Measurements from ENCODE around the gene HSD17B13. TPM values are rescaled to one million over a fixed set of nuclear protein-coding genes. Genes with fewer than 3 reads are reported as not detected.

Gene HSD17B13
- total and polyA plus RNA-seq, 2 experiments from 2014 or later, result 0.15 TPM; not detected in 1

DNA sequence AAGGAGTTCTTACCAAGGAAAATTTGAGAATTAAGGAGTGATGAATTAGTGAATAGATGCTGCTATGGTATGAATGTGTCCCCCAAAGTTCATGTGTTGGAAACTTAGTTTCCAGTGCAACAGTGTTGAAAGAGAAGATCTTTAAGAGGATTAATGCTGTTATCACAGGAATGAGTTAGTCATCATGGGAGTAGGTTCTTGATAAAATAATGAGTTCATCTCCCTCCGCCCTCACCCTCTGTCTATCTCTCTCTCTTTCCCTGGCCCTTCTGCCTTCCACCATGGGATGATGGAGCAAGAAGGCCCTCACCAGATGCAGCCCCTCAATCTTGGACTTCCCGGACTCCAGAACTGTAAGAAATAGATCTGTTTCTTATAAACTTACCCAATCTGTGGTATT, 64.0 kb downstream of the HSD17B13 start:
- peaks cover 3% of the 10 kb centered on the region; the same call in 1 of the 3 replicates for H3K36me3 Mint-ChIP-seq (ENCODE audit: low read depth)
- H3F3A ChIP-seq (replicated peaks; ENCODE audit: low read depth), result no peaks in the 10 kb centered on the region
- H3K9me3 Mint-ChIP-seq, result peaks cover 10% of the 10 kb centered on the region
- no peaks in the 10 kb centered on the region for H3K4me1 Mint-ChIP-seq
- H3K27me3 Mint-ChIP-seq (ENCODE audit: insufficient read depth, low read depth, poor library complexity), result no peaks in the 10 kb centered on the region
- H3K79me2 ChIP-seq (replicated peaks; ENCODE audit: insufficient read depth), result no peaks in the 10 kb centered on the region
- no peak overlapping the region for H3K27ac ChIP-seq (ENCODE audit: low read depth)
- H2AFZ ChIP-seq, result no peak overlapping the region
- TF ChIP-seq NANOG (IDR thresholded peaks at IDR 0.05; ENCODE audit: borderline replicate concordance) (no peak), ZNF331 (CRISPR knock-in tag; IDR thresholded peaks at IDR 0.05; ENCODE audit: low read depth) (no peak), CREB1 (CRISPR knock-in tag; IDR thresholded peaks at IDR 0.05; ENCODE audit: low read depth) (no peak), EZH2phosphoT487 (IDR thresholded peaks at IDR 0.05; ENCODE audit: unreplicated experiment) (no peak), STAT1 (IDR thresholded peaks at IDR 0.05; ENCODE audit: unreplicated experiment) (no peak)
- TF ChIP-seq, protein P1, sequence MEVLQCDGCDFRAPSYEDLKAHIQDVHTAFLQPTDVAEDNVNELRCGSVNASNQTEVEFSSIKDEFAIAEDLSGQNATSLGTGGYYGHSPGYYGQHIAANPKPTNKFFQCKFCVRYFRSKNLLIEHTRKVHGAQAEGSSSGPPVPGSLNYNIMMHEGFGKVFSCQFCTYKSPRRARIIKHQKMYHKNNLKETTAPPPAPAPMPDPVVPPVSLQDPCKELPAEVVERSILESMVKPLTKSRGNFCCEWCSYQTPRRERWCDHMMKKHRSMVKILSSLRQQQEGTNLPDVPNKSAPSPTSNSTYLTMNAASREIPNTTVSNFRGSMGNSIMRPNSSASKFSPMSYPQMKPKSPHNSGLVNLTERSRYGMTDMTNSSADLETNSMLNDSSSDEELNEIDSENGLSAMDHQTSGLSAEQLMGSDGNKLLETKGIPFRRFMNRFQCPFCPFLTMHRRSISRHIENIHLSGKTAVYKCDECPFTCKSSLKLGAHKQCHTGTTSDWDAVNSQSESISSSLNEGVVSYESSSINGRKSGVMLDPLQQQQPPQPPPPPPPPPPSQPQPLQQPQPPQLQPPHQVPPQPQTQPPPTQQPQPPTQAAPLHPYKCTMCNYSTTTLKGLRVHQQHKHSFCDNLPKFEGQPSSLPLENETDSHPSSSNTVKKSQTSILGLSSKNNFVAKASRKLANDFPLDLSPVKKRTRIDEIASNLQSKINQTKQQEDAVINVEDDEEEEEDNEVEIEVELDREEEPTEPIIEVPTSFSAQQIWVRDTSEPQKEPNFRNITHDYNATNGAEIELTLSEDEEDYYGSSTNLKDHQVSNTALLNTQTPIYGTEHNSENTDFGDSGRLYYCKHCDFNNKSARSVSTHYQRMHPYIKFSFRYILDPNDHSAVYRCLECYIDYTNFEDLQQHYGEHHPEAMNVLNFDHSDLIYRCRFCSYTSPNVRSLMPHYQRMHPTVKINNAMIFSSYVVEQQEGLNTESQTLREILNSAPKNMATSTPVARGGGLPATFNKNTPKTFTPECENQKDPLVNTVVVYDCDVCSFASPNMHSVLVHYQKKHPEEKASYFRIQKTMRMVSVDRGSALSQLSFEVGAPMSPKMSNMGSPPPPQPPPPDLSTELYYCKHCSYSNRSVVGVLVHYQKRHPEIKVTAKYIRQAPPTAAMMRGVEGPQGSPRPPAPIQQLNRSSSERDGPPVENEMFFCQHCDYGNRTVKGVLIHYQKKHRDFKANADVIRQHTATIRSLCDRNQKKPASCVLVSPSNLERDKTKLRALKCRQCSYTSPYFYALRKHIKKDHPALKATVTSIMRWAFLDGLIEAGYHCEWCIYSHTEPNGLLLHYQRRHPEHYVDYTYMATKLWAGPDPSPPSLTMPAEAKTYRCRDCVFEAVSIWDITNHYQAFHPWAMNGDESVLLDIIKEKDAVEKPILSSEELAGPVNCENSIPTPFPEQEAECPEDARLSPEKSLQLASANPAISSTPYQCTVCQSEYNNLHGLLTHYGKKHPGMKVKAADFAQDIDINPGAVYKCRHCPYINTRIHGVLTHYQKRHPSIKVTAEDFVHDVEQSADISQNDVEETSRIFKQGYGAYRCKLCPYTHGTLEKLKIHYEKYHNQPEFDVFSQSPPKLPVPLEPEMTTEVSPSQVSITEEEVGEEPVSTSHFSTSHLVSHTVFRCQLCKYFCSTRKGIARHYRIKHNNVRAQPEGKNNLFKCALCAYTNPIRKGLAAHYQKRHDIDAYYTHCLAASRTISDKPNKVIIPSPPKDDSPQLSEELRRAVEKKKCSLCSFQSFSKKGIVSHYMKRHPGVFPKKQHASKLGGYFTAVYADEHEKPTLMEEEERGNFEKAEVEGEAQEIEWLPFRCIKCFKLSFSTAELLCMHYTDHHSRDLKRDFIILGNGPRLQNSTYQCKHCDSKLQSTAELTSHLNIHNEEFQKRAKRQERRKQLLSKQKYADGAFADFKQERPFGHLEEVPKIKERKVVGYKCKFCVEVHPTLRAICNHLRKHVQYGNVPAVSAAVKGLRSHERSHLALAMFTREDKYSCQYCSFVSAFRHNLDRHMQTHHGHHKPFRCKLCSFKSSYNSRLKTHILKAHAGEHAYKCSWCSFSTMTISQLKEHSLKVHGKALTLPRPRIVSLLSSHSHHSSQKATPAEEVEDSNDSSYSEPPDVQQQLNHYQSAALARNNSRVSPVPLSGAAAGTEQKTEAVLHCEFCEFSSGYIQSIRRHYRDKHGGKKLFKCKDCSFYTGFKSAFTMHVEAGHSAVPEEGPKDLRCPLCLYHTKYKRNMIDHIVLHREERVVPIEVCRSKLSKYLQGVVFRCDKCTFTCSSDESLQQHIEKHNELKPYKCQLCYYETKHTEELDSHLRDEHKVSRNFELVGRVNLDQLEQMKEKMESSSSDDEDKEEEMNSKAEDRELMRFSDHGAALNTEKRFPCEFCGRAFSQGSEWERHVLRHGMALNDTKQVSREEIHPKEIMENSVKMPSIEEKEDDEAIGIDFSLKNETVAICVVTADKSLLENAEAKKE (CRISPR knock-in tag; IDR thresholded peaks at IDR 0.05), result no peak
- TF ChIP-seq, protein P2, sequence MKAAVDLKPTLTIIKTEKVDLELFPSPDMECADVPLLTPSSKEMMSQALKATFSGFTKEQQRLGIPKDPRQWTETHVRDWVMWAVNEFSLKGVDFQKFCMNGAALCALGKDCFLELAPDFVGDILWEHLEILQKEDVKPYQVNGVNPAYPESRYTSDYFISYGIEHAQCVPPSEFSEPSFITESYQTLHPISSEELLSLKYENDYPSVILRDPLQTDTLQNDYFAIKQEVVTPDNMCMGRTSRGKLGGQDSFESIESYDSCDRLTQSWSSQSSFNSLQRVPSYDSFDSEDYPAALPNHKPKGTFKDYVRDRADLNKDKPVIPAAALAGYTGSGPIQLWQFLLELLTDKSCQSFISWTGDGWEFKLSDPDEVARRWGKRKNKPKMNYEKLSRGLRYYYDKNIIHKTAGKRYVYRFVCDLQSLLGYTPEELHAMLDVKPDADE (IDR thresholded peaks at IDR 0.05), result no peak
- H4K20me1 ChIP-seq (replicated peaks; ENCODE audit: insufficient read depth), result no peaks in the 10 kb centered on the region
- ATAC-seq, result no peak
- H3K9me2 ChIP-seq (ENCODE audit: insufficient read depth), result no peaks in the 10 kb centered on the region
- H3K36me3 ChIP-seq (ENCODE audit: insufficient read depth), result no peaks in the 10 kb centered on the region
- DNase-seq (ENCODE audit: low spot score), result no peak
- no peaks in the 10 kb centered on the region for H3K27me3 ChIP-seq (ENCODE audit: insufficient read depth)
- no peak overlapping the region for H3K27ac Mint-ChIP-seq
- H3K4me3 Mint-ChIP-seq, result no peak overlapping the region
- no peak overlapping the region for H3K4me3 ChIP-seq
- no peak overlapping the region for H3K4me2 ChIP-seq
- H3K4me1 ChIP-seq (ENCODE audit: insufficient read depth), result no peaks in the 10 kb centered on the region
